Measurements from ENCODE around the gene GLUD2.
"Not testable (repeated sequence)": the region's sequence is repeated elsewhere in the genome, so short reads cannot be mapped to it uniquely, and the experiment has no call there.

GLUD2 gene

GRCh38 chrX:121047441-121048419 is at the start of gene GLUD2:
GLUD2 (plus strand) TSS chrX:121047610; CDS start chrX:121047685, 75 bp downstream.
- DNase-seq, result not testable (repeated sequence)

GRCh38 chrX:120999413-120999812 is 48.0 kb upstream of the GLUD2 start:
- no peak for DNase-seq

GRCh38 chrX:121000589-121000988 is 46.8 kb upstream of the GLUD2 start:
- no peak for DNase-seq

GRCh38 chrX:121008920-121009319 is 38.5 kb upstream of the GLUD2 start:
- no peak for DNase-seq

- no peak for DNase-seq
Measured at GRCh38 chrX:121009764-121010163, 37.6 kb upstream of the GLUD2 start.

- DNase-seq, result no peak
Measured at GRCh38 chrX:121010218-121010617, 37.2 kb upstream of the GLUD2 start.

GRCh38 chrX:121011254-121011653 is 36.2 kb upstream of the GLUD2 start:
- no peak for DNase-seq

GRCh38 chrX:121013897-121014455 is 33.4 kb upstream of the GLUD2 start:
- no peak for DNase-seq

- DNase-seq, result no peak
Measured at GRCh38 chrX:121014826-121015225, 32.6 kb upstream of the GLUD2 start.

- no peak for DNase-seq
Measured at GRCh38 chrX:121028419-121028818, 19.0 kb upstream of the GLUD2 start.

- no peak for DNase-seq
Measured at GRCh38 chrX:121030083-121030482, 17.3 kb upstream of the GLUD2 start.

GRCh38 chrX:121032531-121032930 is 14.9 kb upstream of the GLUD2 start:
- DNase-seq, result no peak

GRCh38 chrX:121036137-121036536 is 11.3 kb upstream of the GLUD2 start:
- DNase-seq, result no peak

GRCh38 chrX:121036951-121037350 is 10.5 kb upstream of the GLUD2 start:
- no peak for DNase-seq

GRCh38 chrX:121050781-121051180 is 3.4 kb downstream of the GLUD2 start:
- DNase-seq, result no peak

GRCh38 chrX:121052122-121052521 is 4.7 kb downstream of the GLUD2 start:
- no peak for DNase-seq

GRCh38 chrX:121062289-121062688 is 14.9 kb downstream of the GLUD2 start:
- no peak for DNase-seq

- no peak for DNase-seq
Measured at GRCh38 chrX:121064579-121064978, 17.2 kb downstream of the GLUD2 start.

GRCh38 chrX:121084247-121084646 is 36.8 kb downstream of the GLUD2 start:
- not testable (repeated sequence) for DNase-seq

GRCh38 chrX:121084903-121085611 is 37.6 kb downstream of the GLUD2 start:
- DNase-seq, result no peak

- no peak for DNase-seq
Measured at GRCh38 chrX:121085612-121086010, 38.2 kb downstream of the GLUD2 start.

GRCh38 chrX:121093011-121093410 is 45.6 kb downstream of the GLUD2 start:
- DNase-seq, result no peak
